ENCODE data around the gene VAMP3.

Gene VAMP3

DNA sequence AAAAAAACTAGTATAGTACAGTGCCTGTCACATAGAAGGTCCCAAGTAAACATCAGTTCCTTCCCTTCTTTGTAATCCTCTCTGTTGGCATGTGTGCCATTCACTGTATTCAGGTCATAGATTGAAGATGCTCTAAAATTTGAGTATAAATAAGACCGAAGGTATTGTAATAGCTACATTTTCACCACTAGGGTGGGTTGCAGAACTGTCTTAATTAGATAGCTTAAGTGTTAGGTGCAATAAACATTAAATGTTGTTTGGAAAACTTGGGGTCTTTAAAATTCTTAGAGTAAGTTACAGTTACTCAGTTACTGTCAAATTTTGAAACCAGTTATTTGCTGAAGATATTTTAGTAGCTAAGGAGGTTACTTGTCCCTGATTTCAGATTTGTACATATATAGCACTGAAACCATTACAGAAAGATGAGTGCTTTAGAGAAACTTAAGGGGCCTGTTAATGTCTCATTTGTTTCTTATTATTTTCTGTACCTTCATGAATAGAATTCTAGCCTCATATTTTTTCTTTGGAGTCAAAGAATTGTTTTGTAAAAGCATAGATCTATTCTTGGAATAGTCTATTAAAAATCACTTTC lies 37.3 kb downstream of the VAMP3 start (continued):
- TF ChIP-seq, protein P1, sequence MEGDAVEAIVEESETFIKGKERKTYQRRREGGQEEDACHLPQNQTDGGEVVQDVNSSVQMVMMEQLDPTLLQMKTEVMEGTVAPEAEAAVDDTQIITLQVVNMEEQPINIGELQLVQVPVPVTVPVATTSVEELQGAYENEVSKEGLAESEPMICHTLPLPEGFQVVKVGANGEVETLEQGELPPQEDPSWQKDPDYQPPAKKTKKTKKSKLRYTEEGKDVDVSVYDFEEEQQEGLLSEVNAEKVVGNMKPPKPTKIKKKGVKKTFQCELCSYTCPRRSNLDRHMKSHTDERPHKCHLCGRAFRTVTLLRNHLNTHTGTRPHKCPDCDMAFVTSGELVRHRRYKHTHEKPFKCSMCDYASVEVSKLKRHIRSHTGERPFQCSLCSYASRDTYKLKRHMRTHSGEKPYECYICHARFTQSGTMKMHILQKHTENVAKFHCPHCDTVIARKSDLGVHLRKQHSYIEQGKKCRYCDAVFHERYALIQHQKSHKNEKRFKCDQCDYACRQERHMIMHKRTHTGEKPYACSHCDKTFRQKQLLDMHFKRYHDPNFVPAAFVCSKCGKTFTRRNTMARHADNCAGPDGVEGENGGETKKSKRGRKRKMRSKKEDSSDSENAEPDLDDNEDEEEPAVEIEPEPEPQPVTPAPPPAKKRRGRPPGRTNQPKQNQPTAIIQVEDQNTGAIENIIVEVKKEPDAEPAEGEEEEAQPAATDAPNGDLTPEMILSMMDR (tag by site-specific recombination; IDR thresholded peaks at IDR 0.05): 0 out of 2 replicates have a peak, but pooled peaks have one; percentile 18
- TF ChIP-seq GLIS2 (tag by site-specific recombination; IDR thresholded peaks at IDR 0.05) (no peak), RBAK (tag by site-specific recombination; IDR thresholded peaks at IDR 0.05) (no peak)

DNA sequence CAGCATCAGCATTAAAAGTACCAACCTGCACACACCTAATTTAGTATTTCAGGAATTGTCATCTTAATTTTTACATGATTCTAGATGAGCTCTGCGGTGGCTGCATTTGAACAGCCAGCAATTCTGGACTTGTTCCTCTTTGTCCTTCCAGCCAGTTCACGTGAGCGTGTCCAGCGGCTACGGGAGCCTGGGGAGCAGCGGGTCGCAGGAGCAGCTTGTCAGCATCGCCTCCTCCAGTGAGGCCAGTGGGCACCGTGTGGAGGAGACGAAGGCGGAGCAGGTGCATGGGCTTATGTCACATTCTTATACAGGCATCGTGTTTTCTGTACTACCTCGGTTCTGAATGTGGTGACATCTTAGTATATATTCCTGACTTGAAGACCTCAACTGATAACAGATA lies 38.6 kb downstream of the VAMP3 start:
- ChIA-PET CTCF (interaction anchor here (0.6 to 0.7 kb wide), 3 partner anchors 93 to 1559 kb away, joined by 3 to 5 read pairs (median 4); no protein-coding TSS in a partner anchor), POLR2A (no interaction called here)
- Histone ChIP-seq H3K4me1 (ENCODE audit: control insufficient read depth, insufficient read depth, low read length) (no peaks in the 10 kb centered on the region), H3K9me3 (ENCODE audit: control insufficient read depth, insufficient read depth, low read depth, low read length) (no peaks in the 10 kb centered on the region; the same call in 1 of the 2 replicates), H3K27ac (ENCODE audit: extremely low read depth, low read depth, low read length) (no peak overlapping the region), H3K36me3 (ENCODE audit: control insufficient read depth in 2 of 2, insufficient read depth in 1 of 2, low read length in 2 of 2) (peaks cover 0 to 12% of the 10 kb centered on the region in 2 experiments; a peak in 1 of 3 replicates), H3K4me3 (ENCODE audit: low read depth, low read length) (no peak overlapping the region)
- no peak for TF ChIP-seq OSR2 (tag by site-specific recombination; IDR thresholded peaks at IDR 0.05)
- TF ChIP-seq ZBTB8A (tag by site-specific recombination; IDR thresholded peaks at IDR 0.05): no peak
- TF ChIP-seq TRIM28 (IDR thresholded peaks at IDR 0.05; ENCODE audit: borderline replicate concordance, low read length): no peak
- TF ChIP-seq SP3 (tag by site-specific recombination; IDR thresholded peaks at IDR 0.05): no peak
- TF ChIP-seq ZBTB7A (tag by site-specific recombination; IDR thresholded peaks at IDR 0.05; ENCODE audit: low read depth): no peak
- TF ChIP-seq, protein P2, sequence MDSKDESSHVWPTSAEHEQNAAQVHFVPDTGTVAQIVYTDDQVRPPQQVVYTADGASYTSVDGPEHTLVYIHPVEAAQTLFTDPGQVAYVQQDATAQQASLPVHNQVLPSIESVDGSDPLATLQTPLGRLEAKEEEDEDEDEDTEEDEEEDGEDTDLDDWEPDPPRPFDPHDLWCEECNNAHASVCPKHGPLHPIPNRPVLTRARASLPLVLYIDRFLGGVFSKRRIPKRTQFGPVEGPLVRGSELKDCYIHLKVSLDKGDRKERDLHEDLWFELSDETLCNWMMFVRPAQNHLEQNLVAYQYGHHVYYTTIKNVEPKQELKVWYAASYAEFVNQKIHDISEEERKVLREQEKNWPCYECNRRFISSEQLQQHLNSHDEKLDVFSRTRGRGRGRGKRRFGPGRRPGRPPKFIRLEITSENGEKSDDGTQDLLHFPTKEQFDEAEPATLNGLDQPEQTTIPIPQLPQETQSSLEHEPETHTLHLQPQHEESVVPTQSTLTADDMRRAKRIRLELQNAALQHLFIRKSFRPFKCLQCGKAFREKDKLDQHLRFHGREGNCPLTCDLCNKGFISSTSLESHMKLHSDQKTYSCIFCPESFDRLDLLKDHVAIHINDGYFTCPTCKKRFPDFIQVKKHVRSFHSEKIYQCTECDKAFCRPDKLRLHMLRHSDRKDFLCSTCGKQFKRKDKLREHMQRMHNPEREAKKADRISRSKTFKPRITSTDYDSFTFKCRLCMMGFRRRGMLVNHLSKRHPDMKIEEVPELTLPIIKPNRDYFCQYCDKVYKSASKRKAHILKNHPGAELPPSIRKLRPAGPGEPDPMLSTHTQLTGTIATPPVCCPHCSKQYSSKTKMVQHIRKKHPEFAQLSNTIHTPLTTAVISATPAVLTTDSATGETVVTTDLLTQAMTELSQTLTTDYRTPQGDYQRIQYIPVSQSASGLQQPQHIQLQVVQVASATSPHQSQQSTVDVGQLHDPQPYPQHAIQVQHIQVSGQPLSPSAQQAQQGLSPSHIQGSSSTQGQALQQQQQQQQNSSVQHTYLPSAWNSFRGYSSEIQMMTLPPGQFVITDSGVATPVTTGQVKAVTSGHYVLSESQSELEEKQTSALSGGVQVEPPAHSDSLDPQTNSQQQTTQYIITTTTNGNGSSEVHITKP (tag by site-specific recombination; IDR thresholded peaks at IDR 0.05): no peak
- no peak for TF ChIP-seq ZNF155 (tag by site-specific recombination; IDR thresholded peaks at IDR 0.05)
- TF ChIP-seq ZNF660 (tag by site-specific recombination; IDR thresholded peaks at IDR 0.05): no peak
- TF ChIP-seq, protein P3, sequence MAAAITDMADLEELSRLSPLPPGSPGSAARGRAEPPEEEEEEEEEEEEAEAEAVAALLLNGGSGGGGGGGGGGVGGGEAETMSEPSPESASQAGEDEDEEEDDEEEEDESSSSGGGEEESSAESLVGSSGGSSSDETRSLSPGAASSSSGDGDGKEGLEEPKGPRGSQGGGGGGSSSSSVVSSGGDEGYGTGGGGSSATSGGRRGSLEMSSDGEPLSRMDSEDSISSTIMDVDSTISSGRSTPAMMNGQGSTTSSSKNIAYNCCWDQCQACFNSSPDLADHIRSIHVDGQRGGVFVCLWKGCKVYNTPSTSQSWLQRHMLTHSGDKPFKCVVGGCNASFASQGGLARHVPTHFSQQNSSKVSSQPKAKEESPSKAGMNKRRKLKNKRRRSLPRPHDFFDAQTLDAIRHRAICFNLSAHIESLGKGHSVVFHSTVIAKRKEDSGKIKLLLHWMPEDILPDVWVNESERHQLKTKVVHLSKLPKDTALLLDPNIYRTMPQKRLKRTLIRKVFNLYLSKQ (tag by site-specific recombination; IDR thresholded peaks at IDR 0.05; ENCODE audit: borderline replicate concordance): no peak
- no peak for TF ChIP-seq ZNF830 (tag by site-specific recombination; IDR thresholded peaks at IDR 0.05; ENCODE audit: low read depth)
- TF ChIP-seq ZBTB20 (tag by site-specific recombination; IDR thresholded peaks at IDR 0.05): no peak
- TF ChIP-seq, protein P4, sequence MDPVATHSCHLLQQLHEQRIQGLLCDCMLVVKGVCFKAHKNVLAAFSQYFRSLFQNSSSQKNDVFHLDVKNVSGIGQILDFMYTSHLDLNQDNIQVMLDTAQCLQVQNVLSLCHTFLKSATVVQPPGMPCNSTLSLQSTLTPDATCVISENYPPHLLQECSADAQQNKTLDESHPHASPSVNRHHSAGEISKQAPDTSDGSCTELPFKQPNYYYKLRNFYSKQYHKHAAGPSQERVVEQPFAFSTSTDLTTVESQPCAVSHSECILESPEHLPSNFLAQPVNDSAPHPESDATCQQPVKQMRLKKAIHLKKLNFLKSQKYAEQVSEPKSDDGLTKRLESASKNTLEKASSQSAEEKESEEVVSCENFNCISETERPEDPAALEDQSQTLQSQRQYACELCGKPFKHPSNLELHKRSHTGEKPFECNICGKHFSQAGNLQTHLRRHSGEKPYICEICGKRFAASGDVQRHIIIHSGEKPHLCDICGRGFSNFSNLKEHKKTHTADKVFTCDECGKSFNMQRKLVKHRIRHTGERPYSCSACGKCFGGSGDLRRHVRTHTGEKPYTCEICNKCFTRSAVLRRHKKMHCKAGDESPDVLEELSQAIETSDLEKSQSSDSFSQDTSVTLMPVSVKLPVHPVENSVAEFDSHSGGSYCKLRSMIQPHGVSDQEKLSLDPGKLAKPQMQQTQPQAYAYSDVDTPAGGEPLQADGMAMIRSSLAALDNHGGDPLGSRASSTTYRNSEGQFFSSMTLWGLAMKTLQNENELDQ (tag by site-specific recombination; IDR thresholded peaks at IDR 0.05; ENCODE audit: low read depth): no peak
- no peak for TF ChIP-seq ZNF76 (tag by site-specific recombination; IDR thresholded peaks at IDR 0.05; ENCODE audit: borderline replicate concordance, low read depth)
- no peak for TF ChIP-seq ZNF184 (tag by site-specific recombination; IDR thresholded peaks at IDR 0.05)

Measured in HEK293 (cell line).